Activated naive CD8-positive, alpha-beta T cell treated with anti-CD3 and anti-CD28 coated beads, Interleukin-2, amount 50 U/mL, for 16 hours (primary cell): ENCODE results near the gene PDE6D.

Source experiments
- DNase-seq: peaks from one replicate; pipeline ENCODE4 v3.0.0-alpha.2; 2020; ENCODE audit warnings: low read depth, low spot score

The PDE6D gene

GRCh38 chr2:231707927-231708772, 72.9 kb downstream of the PDE6D start, which contains the start of gene PTMA:
TSS of gene PTMA (plus strand) at chr2:231708525. CDS start at chr2:231708707, 182 bp downstream.
- DNase-seq: peak; percentile 99

GRCh38 chr2:231707625-231707926, 73.5 kb downstream of the PDE6D start:
- DNase-seq: peak; percentile 29

GRCh38 chr2:231706731-231707624, 74.1 kb downstream of the PDE6D start:
- peak; percentile 95 for DNase-seq

DNA sequence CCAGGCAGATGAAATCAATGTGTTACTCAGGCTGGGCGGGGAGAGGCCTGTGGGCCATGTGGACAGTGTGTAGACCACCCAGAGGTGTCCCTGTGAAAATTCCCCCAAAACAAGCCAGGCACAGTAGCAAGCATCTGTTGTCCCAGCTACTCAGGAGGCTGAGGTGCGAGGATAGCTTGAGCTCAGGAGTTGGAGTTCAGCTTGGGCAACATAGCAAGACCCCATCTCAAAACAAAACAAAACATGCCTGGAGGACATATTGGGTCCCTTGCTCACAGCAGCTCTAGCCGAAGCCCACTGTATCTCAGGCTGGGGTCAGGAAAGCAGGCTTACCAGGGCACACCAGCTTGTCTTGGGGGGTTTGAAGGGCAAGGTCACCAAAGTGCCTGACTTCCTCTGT, 77.1 kb downstream of the PDE6D start:
- DNase-seq: no peak

- no peak for DNase-seq
Observed at GRCh38 chr2:231701456-231702373, 79.4 kb downstream of the PDE6D start.

DNA sequence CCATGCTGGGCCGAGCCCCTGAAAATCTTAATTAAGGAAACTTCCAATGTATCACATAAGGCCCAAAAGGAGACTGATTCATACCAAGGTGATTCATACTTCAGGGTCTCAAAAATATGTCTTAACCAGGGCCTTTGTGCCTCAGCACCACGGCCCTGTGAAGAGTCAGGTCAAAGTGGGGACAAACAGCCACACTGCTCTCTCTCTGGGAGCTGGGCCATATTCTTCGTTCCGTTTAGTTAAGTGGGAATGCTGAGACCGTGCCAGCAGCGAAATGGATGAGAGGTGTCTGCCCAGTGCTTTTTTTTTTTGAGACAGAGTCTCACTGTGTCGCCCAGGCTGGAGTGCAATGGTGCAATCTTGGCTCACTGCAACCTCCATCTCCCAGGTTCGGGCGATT, 82.1 kb downstream of the PDE6D start:
- DNase-seq: no peak

DNA sequence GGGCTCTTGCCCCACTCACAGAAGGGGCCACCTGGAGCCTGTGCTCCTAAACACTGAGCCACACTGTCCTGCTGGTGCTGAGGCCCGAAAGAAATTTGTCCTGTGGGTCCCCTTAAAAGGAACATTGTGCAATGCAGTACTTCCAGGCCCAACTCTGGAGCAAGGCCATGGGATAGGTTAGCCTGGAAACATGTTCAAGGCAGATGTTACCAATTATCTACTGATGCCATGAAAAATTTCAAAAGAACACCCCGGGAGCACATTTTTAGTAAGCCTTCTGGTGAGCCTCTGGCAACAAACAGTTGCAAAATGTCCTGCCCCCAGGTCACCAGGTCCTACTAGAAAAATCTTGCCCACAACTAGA, 85.1 kb downstream of the PDE6D start:
- no peak for DNase-seq

- DNase-seq: no peak
Observed at GRCh38 chr2:231693956-231694355, 87.1 kb downstream of the PDE6D start.

DNA sequence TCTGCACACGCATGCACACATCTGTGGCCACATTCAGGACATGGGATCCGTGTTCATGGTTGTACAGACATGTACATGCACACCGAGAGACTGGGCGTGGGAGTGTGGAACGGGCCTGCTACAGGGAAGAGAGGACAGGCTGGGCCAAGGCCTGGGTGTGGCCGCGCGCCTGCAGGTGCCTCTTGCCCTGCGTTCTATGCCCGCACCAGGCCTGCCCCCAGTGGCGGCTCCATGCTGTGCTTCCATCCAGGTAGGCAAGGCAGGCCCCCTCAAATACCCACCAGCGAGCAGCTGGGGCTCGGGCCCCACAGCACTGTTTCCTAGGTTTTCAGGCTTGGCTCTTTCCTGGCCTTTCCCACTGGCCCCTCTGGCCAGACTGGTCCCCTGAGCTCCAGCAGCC, 88.2 kb downstream of the PDE6D start:
- no peak for DNase-seq

- DNase-seq: no peak
Observed at GRCh38 chr2:231691251-231691772, 89.8 kb downstream of the PDE6D start.

DNA sequence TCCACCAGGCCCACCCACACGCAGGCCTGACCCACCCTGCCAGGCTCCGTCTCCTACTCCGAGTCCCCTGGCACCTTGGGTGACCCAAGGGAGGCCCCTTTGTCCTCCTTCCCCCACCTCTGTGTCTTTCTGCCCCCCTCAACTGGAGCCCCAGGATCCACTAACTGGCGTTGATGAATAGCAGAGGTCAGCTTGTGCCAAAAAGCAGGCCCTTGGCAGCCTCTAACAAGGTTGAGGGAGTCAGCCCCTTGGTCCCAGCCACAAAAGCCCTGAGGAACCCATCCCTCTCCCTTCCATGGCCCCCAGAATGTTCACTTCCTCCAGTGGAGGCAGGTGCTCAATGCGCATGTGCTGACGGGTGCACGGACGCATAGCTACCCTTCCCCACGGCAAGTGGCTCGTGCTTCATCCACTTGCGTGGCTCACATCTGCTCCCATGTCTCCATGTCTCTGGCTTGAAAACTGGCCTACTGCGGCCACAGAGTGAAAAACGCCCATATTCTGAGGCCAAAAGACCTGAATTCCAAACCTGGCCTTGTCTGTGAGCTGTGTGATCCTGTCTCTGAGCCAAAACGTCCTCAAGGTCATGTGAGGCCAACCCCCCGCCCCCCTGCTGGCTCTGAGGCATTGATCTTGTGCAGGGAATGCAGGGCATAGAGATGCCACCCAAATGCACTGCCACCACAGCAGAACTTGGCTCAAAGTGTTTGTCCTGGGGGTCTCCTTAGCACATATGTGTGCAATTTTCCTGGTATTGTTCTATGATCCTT, 91.8 kb downstream of the PDE6D start:
- DNase-seq: no peak

- no peak for DNase-seq
Observed at GRCh38 chr2:231688719-231689118, 92.4 kb downstream of the PDE6D start.

DNA sequence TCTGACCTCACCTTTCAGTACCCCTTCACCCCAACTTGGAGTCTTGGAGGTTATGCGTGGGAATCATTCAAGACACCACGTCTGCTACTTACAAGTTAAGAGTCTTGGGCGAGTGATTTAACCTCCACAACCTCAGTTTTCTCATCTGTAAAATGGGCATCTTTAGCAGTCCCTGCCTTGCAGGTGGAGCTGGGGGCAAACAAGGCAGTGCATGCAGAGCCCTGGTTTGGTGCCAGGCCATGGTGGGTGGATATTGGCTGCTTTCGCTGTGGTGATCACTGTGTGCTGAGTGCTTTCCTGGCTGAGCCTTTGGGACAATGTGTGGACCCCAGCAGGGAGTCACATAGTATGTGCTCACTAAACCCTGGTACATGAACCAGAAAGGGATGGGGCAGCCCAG, 93.1 kb downstream of the PDE6D start:
- no peak for DNase-seq

GRCh38 chr2:231687133-231687852, 93.8 kb downstream of the PDE6D start:
- peak; percentile 55 for DNase-seq

DNA sequence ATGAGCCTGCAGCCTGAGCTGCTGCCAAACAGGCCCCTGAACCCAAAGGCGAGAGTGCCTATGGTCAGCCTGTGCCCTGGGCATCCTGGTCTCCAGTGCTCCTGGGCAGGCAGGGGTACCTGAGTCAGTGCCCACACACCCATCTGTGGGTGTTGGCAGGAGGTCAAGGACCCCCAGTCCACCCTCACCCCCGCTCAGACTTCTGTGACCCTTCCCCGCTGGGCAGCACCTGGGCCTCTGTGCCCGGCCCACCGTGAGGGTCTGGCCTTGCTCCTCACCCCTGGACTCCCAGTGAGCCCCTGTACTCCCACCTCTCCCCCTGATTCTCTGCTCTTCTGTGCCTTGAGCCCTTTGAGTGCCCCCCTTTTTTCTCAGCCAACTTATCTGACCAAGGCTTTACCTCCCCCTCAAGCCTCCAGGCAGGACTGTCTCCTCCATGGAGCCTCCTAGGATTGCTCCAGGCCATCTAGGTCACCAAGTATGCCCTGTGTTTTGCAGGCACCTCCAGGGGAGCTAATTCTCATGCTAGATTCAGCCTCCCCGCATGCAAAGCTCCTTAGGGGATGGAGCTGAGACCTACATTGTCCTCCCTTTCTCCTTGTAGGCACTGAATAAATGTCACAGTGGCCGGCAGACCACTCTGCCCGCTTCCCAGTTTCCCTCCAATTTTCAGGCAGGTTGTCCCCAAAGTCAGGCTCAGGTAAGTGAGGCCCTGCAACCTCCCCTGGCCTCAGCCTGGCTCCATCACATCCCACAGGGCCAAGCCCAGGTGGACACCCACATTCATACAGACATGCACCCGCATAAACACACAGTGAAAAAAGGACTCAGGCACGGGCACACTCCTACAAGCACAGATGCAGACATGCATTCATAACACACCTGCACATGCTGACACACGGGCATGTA, 94.6 kb downstream of the PDE6D start:
- DNase-seq: no peak

GRCh38 chr2:231685349-231686191, 95.5 kb downstream of the PDE6D start:
- no peak for DNase-seq

DNA sequence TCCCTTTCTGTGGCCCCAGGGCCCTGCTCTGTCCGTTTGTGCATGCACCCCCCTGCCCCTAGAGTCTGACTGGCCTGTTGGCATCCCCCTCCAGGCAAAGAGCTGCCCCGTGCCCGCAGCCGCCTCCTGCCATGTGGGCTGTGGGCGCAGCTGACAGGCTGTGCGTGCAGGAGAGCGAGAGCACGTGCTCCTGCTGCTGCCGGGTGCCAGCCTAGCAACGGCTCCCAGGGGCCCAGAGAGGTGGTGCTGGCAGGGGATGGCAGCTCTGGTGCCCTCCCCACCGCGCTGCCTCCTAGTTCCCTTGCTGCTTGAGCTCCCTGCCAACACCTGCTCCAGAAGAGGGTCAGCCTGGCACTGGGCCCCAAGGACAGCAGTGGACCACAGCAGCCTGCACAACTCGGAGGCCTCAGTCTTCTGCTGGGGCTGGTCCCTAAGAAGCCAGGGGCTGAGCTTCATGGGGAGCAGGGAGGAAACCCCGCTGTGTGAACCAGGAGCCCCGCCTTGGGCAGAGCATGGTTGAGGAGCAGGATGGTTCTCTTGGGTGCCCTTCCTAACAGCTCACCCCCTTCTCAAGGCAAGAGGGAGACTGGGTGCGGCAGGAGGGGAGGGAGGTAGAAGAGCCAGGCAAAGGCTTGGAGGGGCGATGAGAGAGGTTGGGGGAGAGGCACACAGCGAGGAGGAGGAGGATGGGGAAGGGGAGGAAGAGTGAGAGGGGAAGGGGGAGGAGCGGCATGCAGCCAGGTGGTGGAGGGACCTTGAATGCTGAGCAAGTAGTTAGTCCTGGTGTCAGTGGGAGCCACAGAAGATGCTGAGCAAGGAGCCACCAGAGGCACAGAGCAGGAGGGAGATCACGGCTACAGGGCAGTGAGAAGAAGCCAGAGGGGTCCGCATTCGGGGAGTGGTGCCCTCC, 96.5 kb downstream of the PDE6D start:
- no peak for DNase-seq
